Mesodermal cell (in vitro differentiated cells): ENCODE data around the gene BHLHE41.
A peak's percentile ranks its signal among the peaks of the same experiment; 100 is the strongest.

Experiments used
- H3K27ac ChIP-seq: 2 replicates; pipeline ENCODE4 v1.7.0; 2013; ENCODE audit warnings: mild to moderate bottlenecking, low read depth, low read length, moderate library complexity; ENCODE audit not compliant: severe bottlenecking
- H3K36me3 ChIP-seq: 2 replicates; pipeline ENCODE4 v1.7.1; 2013; ENCODE audit warnings: mild to moderate bottlenecking, low read length, moderate library complexity; ENCODE audit not compliant: control insufficient read depth, insufficient read depth
- H3K4me1 ChIP-seq: one replicate; pipeline ENCODE4 v1.7.1; 2013; ENCODE audit warnings: mild to moderate bottlenecking, low read length; ENCODE audit not compliant: insufficient read depth, control insufficient read depth, poor library complexity, severe bottlenecking
- H3K4me3 ChIP-seq: 2 replicates; pipeline ENCODE4 v1.7.0; 2013; ENCODE audit warnings: low read length, control low read depth, mild to moderate bottlenecking; ENCODE audit not compliant: insufficient read depth, poor library complexity, severe bottlenecking; ENCODE audit errors: extremely low read depth
- H3K9me3 ChIP-seq: 2 replicates; pipeline ENCODE4 v1.7.1; 2013; ENCODE audit warnings: mild to moderate bottlenecking, low read length, moderate library complexity; ENCODE audit not compliant: control insufficient read depth
- whole genome bisulfite sequencing, 2 experiments: methylation state at CpG; one replicate each; pipeline ENCODE4 v1.1.5; 2013; ENCODE audit warnings: missing lambda C conversion rate in 2 of 2; ENCODE audit not compliant: insufficient coverage in 2 of 2; 5-methylcytosine and 5-hydroxymethylcytosine counted together

The BHLHE41 gene

GRCh38 chr12:26153421-26154154 is 28.8 kb upstream of the BHLHE41 start:
- Histone ChIP-seq H3K27ac (peak overlapping the region; percentile 60), H3K36me3 (no peaks in the 10 kb centered on the region), H3K4me3 (no peak overlapping the region), H3K4me1 (peaks cover 17% of the 10 kb centered on the region), H3K9me3 (peaks cover 3% of the 10 kb centered on the region)
- WGBS, 2 experiments: 86 to 89% methylated on average over 3 to 5 of the region's 5 CpGs

DNA sequence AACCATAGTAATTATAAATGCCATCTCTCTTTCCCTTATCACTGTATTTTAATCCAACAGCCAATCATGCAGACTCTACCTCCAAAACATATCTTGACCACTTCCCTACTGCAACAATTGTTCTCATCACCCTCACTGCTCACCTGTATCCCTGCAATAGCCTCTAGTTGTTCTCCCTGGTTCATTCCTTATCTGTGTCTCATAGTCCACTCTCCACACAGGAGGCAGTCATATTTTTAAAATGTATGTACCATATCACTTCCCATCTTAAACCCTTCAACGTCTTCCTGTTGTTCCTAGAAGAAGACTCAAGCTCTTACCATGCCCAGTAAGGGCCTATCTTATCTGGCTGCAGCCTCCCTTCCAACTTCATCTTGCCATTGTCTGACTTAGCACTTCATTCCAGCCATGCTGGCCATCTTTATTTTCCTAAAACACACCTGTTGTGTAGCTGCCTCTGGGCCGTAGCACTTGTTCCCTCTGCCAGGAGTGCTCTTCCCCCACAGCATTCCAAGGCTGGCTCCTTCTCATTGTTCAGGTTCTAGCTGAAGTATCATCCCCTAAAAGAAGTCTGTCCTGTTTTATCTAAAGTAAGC is 27.8 kb upstream of the BHLHE41 start:
- peaks cover 17% of the 10 kb centered on the region for H3K4me1 ChIP-seq
- no peaks in the 10 kb centered on the region for H3K36me3 ChIP-seq
- no peak overlapping the region for H3K4me3 ChIP-seq
- WGBS, 2 experiments: 85 to 100% methylated on average over 2 of the region's 2 CpGs
- peaks cover 3% of the 10 kb centered on the region for H3K9me3 ChIP-seq
- H3K27ac ChIP-seq: peak overlapping the region; percentile 30

DNA sequence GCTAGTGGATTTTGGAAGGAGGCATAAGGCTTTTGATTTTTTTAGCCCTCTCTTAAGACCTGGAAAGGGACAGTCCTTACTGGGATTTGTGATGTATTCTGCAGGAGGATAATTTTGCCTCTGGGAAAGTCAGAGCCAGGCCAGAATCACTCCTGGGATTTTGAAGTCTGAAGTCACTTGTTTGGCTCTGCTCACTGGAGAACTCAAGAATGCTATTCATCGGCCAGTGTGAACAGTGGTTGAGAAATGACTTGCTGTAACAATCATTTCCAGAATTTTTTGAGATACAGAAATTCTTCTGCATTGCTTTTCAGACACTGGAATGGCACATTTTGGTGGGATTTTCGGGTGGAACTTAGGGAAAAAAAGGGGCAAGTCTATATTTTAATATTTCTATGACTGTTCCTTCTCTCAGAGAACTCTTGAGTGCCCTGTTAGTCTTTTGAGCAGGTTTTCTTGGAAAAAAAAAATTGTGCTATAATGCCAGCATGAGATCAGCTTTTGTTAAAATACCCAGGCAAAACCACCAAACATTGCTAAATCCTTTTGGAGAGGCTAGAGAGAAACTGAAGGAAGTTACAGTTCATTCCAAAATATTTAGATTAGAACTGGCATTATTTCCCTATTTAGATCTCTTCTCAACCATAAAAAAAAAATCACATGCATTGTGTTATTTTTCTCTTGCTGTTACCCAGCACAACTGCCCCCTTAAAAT is 26.1 kb upstream of the BHLHE41 start:
- Histone ChIP-seq H3K9me3 (peaks cover 3% of the 10 kb centered on the region), H3K27ac (no peak overlapping the region)

DNA sequence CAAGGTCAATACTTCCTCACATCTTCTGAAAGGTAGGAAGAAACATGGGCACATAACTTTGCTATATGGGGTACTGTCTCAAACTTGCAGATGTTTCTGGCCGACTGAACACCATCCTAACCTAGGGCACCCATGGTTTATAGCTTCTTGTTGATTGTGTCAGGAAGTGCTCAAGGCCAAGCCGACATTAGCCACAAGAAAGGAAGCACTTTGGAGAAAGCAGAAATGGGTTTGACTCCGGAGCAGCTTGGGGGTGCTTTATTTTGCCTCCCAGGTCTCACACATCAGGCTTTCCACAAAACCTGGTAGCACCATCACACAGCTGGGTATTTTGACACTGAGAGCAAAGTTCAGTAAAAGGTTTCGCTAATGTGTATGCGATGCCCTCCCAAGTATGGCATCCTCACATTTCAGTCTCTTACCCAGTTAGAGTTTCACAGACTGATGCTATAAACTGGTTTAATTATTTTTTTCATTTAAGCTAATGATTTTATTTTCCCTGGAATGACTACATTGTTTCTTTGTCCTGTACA is 25.2 kb upstream of the BHLHE41 start:
- WGBS, 2 experiments: 63 to 74% methylated on average over 4 to 5 of the region's 5 CpGs
- Histone ChIP-seq H3K27ac (no peak overlapping the region), H3K4me3 (no peak overlapping the region), H3K4me1 (peaks cover 17% of the 10 kb centered on the region), H3K36me3 (no peaks in the 10 kb centered on the region), H3K9me3 (peaks cover 3% of the 10 kb centered on the region)

More for the DNA sequence above, 26.1 kb upstream of the BHLHE41 start:
- no peaks in the 10 kb centered on the region for H3K36me3 ChIP-seq
- no peak overlapping the region for H3K4me3 ChIP-seq
- 88 to 100% methylated on average over 1 of the region's 2 CpGs for WGBS, 2 experiments
- H3K4me1 ChIP-seq: peaks cover 17% of the 10 kb centered on the region

GRCh38 chr12:26148291-26148690 is 23.5 kb upstream of the BHLHE41 start:
- Histone ChIP-seq H3K36me3 (no peaks in the 10 kb centered on the region), H3K27ac (no peak overlapping the region), H3K4me1 (peaks cover 11% of the 10 kb centered on the region), H3K4me3 (no peak overlapping the region), H3K9me3 (peaks cover 3% of the 10 kb centered on the region)
- 88 to 91% methylated on average over 3 of the region's 7 CpGs for WGBS, 2 experiments

GRCh38 chr12:26143291-26143690 is 18.5 kb upstream of the BHLHE41 start:
- H3K9me3 ChIP-seq: no peaks in the 10 kb centered on the region
- H3K4me3 ChIP-seq: no peak overlapping the region
- 90 to 100% methylated on average over 1 of the region's 2 CpGs for WGBS, 2 experiments
- no peak overlapping the region for H3K27ac ChIP-seq
- no peaks in the 10 kb centered on the region for H3K36me3 ChIP-seq
- H3K4me1 ChIP-seq: no peaks in the 10 kb centered on the region

GRCh38 chr12:26138860-26139259 is 14.0 kb upstream of the BHLHE41 start:
- H3K36me3 ChIP-seq: no peaks in the 10 kb centered on the region
- H3K27ac ChIP-seq: no peak overlapping the region
- H3K4me1 ChIP-seq: no peaks in the 10 kb centered on the region
- no peaks in the 10 kb centered on the region for H3K9me3 ChIP-seq
- H3K4me3 ChIP-seq: no peak overlapping the region

DNA sequence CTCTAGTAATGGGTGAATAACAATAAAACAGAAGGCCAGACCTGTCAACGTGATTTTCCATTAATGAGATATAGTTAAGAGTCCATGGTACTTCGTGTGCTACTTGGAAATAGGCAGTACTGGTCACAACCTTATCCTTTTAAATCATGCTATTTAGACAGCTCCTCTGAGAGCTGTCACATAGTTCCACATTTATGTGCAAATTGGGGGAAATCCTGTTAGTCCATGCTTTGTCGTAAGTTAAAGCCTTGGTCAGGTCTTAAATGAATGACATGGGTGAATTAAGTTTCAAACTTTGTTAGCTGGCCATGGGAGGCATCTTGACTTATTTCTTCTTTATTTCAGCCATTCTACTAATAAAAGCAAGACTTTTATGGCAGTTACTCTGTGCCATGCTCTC is 11.9 kb upstream of the BHLHE41 start:
- WGBS, 2 experiments: no CpG with 5 or more reads among the region's 3 CpGs
- no peak overlapping the region for H3K27ac ChIP-seq
- H3K4me3 ChIP-seq: no peak overlapping the region
- H3K36me3 ChIP-seq: no peaks in the 10 kb centered on the region
- no peaks in the 10 kb centered on the region for H3K4me1 ChIP-seq
- H3K9me3 ChIP-seq: no peaks in the 10 kb centered on the region

DNA sequence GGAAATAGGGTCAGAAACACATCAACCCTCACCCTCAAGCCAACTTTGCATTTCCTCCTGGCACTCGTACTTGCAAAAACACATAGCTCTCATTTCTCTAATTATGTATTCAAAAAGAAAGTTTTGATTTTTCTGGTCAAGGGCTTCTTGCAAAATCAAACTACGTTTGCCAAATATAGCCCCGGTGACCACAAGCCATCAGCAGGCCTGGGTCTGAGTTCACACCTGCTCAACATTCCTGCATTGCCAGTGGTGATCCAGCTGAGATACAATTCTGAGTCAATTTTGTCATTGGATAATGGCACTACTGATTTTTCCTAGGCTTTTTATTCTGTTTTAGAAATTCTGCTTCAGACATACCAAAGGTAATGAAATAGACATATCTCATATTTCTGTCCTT is 10.7 kb upstream of the BHLHE41 start:
- 83 to 100% methylated on average over 2 to 3 of the region's 3 CpGs for WGBS, 2 experiments
- no peak overlapping the region for H3K27ac ChIP-seq

DNA sequence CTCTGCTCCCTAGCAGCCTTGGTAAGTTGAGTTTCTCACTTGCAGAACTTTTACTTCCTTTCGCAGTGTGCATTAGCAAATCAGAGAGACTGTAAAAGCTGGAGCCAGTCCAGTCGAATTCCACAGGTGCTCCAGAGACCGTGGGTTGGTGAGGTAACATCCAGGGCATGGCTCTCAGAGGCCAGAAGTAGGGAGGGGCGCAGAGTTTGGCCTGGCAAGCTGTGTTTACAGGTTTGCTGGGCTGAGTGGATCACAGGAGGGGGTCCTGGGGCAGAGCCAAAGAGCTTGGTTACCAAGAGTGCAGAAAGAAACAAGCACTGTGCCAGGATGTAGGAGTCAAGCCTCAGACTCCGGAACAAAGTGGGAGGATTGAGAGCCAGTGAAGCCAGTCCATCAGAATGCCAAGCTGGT is 10.2 kb upstream of the BHLHE41 start:
- H3K9me3 ChIP-seq: no peaks in the 10 kb centered on the region
- no peaks in the 10 kb centered on the region for H3K36me3 ChIP-seq
- H3K27ac ChIP-seq: no peak overlapping the region
- WGBS, 2 experiments: 78 to 81% methylated on average over 5 of the region's 5 CpGs
- H3K4me1 ChIP-seq: no peaks in the 10 kb centered on the region
- H3K4me3 ChIP-seq: no peak overlapping the region

More for the DNA sequence above, 10.7 kb upstream of the BHLHE41 start:
- H3K4me1 ChIP-seq: no peaks in the 10 kb centered on the region
- H3K4me3 ChIP-seq: no peak overlapping the region
- H3K36me3 ChIP-seq: no peaks in the 10 kb centered on the region
- H3K9me3 ChIP-seq: no peaks in the 10 kb centered on the region

- no peaks in the 10 kb centered on the region for H3K4me1 ChIP-seq
- no peaks in the 10 kb centered on the region for H3K9me3 ChIP-seq
- no peaks in the 10 kb centered on the region for H3K36me3 ChIP-seq
- no peak overlapping the region for H3K4me3 ChIP-seq
- no peak overlapping the region for H3K27ac ChIP-seq
Observed at GRCh38 chr12:26134540-26134939, 9.7 kb upstream of the BHLHE41 start.
